ENCODE data around the gene TMTC2. TPM values are rescaled to one million over a fixed set of nuclear protein-coding genes. Genes with fewer than 3 reads are reported as not detected.

TMTC2 gene
- total RNA-seq, 1 donor from 2014 or later: 7.6 TPM

GRCh38 chr12:83089575-83089974, 402.9 kb downstream of the TMTC2 start:
- Histone ChIP-seq H3K27me3 (ENCODE audit: control insufficient read depth, insufficient read depth, low read length) (no peaks in the 10 kb centered on the region), H3K36me3 (ENCODE audit: control insufficient read depth, insufficient read depth, low read length) (no peaks in the 10 kb centered on the region), H3K4me3 (ENCODE audit: low read depth, low read length) (no peak overlapping the region)
- no peak for TF ChIP-seq CTCF (IDR thresholded peaks at IDR 0.05; ENCODE audit: insufficient read depth, low read length, poor library complexity, severe bottlenecking)
- no peak for DNase-seq (ENCODE audit: low read depth)

DNA sequence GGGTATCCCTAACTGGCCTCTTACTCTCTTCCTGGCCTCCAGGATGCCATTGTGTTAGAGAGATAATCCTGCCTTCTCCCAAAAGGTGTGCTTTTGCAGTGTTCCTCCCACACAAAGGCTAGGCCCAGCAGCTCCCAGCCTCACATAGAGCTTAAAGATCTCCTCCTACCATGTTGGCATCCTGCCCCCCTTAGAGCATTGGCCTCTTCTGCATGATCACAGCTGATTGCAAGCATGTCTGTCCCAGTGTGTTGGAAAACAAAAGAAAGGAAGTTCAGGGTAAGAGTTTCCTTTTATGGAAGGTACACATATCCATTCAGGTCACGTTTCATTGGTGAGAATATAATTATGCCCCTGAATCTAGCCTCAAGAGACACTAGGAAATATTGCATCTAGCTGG, 405.4 kb downstream of the TMTC2 start:
- no peak overlapping the region for H3K4me3 ChIP-seq (ENCODE audit: low read depth, low read length)
- H3K36me3 ChIP-seq (ENCODE audit: control insufficient read depth, insufficient read depth, low read length): no peaks in the 10 kb centered on the region
- no peak for DNase-seq (ENCODE audit: low read depth)
- no peak for TF ChIP-seq CTCF (IDR thresholded peaks at IDR 0.05; ENCODE audit: insufficient read depth, low read length, poor library complexity, severe bottlenecking)
- no peaks in the 10 kb centered on the region for H3K27me3 ChIP-seq (ENCODE audit: control insufficient read depth, insufficient read depth, low read length)

- Histone ChIP-seq H3K4me3 (ENCODE audit: low read depth, low read length) (no peak overlapping the region), H3K36me3 (ENCODE audit: control insufficient read depth, insufficient read depth, low read length) (no peaks in the 10 kb centered on the region), H3K27me3 (ENCODE audit: control insufficient read depth, insufficient read depth, low read length) (no peaks in the 10 kb centered on the region)
- DNase-seq (ENCODE audit: low read depth): no peak
- no peak for TF ChIP-seq CTCF (IDR thresholded peaks at IDR 0.05; ENCODE audit: insufficient read depth, low read length, poor library complexity, severe bottlenecking)
These were observed 405.9 kb downstream of the TMTC2 start for GRCh38 chr12:83092606-83093005.

DNA sequence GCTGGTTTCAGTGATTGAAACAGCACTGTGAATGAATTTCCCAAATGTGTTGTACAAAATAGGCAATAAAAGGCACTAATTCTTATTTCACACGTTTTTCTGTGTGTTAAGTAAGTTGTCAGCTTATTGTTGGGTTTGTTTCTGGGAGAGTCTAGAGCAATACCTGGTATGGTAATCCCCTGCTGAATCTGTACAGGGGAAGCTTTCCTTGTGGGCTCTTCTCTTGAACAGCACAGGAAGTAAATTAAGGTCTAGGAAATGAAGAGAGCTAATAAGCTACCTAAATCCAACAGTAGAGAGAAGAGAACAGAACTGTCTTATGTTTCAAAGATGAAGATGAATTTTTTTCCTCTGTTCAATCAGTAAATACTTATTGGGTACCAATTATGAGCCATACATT, 406.7 kb downstream of the TMTC2 start:
- Histone ChIP-seq H3K36me3 (ENCODE audit: control insufficient read depth, insufficient read depth, low read length) (no peaks in the 10 kb centered on the region), H3K27me3 (ENCODE audit: control insufficient read depth, insufficient read depth, low read length) (no peaks in the 10 kb centered on the region)

DNA sequence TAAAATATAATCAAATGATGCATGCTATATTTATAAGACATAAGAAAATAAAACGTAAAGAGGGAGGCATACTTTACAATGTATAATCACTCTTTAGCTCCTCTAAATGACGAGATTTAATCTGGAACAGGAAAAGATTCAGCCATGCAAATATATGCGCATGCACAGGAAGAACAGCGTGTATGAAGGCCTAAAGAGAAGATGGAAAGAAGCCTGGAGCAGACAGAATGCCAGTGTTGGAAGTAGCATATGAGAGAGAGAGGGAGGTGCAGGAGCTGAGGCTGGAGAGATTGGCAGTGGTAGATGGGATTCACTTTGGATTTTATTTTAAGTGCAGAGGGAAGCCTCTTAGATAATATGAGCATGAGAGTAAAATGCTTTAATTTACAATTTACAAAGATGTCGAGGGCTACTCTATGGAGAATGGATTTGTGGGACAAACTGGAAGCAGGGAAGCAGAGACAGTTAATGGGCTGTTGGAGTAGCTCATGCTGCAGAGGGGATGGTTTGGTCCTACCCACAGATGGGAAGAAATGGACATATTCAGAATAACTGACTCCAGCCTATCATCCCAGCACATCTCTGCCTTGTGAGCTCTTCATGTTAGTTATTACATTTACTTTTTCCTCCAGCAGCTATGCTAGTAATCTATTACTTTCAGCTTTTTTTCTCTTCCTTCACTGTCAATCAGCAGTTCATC, 411.1 kb downstream of the TMTC2 start:
- DNase-seq (ENCODE audit: low read depth): no peak
- no peak overlapping the region for H3K4me3 ChIP-seq (ENCODE audit: low read depth, low read length)
- TF ChIP-seq CTCF (IDR thresholded peaks at IDR 0.05; ENCODE audit: insufficient read depth, low read length, poor library complexity, severe bottlenecking): no peak
- no peaks in the 10 kb centered on the region for H3K36me3 ChIP-seq (ENCODE audit: control insufficient read depth, insufficient read depth, low read length)
- H3K27me3 ChIP-seq (ENCODE audit: control insufficient read depth, insufficient read depth, low read length): no peaks in the 10 kb centered on the region

More for the DNA sequence above, 406.7 kb downstream of the TMTC2 start:
- DNase-seq (ENCODE audit: low read depth): no peak
- H3K4me3 ChIP-seq (ENCODE audit: low read depth, low read length): no peak overlapping the region
- TF ChIP-seq CTCF (IDR thresholded peaks at IDR 0.05; ENCODE audit: insufficient read depth, low read length, poor library complexity, severe bottlenecking): no peak

DNA sequence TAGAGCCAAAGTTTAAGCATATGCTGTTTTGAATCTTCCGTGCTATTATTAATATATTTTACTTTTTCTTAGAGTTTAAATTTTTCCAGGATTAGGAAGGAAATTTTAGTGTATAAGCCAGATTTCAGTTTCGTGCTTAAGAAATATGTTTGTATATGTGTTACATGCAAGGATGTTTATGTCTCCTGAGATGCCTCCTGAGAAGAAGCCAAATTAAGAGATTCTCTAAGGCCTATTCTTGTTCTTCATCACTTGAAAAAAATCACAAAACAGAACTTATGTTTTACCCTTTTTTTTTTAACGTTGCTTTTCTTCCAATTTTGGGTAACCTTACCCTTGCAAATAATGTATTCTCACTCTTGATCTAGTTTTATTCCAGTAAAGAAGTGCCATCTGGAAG, 412.7 kb downstream of the TMTC2 start:
- Histone ChIP-seq H3K4me3 (ENCODE audit: low read depth, low read length) (no peak overlapping the region), H3K27me3 (ENCODE audit: control insufficient read depth, insufficient read depth, low read length) (no peaks in the 10 kb centered on the region), H3K36me3 (ENCODE audit: control insufficient read depth, insufficient read depth, low read length) (no peaks in the 10 kb centered on the region)
- no peak for TF ChIP-seq CTCF (IDR thresholded peaks at IDR 0.05; ENCODE audit: insufficient read depth, low read length, poor library complexity, severe bottlenecking)
- DNase-seq (ENCODE audit: low read depth): no peak

Data from kidney epithelial cell (primary cell).